Measurements from ENCODE around the gene CALB2.
"Not testable (repeated sequence)": the region's sequence is repeated elsewhere in the genome, so short reads cannot be mapped to it uniquely, and the experiment has no call there.

Gene CALB2

DNA sequence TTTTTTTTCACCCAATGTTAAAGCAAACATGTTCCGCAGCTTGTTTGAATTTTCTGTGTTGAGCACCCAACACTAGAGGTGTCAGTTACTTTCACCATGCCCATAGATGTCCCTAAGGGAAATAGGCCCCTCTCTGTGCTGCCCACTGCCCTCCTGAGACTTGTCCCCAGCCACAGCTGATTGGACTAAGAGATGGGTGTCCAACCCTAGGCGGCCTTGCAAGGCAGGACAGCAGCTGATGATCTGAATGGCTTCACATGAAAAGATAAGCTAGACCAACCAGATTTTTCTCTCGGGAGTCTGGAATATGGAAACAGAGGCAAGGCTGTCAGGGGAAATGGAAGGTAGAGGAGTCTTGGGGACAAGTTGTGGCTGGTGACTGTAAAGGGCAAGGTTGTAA lies 6.1 kb upstream of the CALB2 start:
- DNase-seq: no peak

DNA sequence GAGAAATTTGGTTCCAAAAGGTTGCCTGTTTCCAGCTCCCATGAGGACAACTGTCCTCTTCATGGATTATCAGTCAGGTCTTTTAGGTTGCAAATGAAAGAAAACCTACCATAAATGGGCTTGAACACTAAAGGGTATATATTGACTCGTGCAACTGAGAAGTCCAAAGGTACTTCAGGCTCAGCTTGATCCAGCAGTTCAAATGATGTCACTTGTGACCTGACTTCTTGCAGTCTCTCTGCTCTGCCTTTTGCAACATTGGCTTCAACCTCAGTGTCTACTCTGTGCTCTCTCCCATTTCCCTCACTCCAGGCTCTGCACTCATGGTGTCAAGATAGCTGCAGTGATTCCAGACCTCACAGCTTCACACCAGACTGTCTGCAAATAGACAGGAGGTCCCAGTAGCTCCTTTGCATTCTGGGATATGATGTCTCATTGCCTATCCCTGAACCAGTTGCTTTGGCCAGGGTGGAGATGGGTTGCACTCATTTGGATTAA lies 5.5 kb upstream of the CALB2 start:
- DNase-seq: no peak

DNA sequence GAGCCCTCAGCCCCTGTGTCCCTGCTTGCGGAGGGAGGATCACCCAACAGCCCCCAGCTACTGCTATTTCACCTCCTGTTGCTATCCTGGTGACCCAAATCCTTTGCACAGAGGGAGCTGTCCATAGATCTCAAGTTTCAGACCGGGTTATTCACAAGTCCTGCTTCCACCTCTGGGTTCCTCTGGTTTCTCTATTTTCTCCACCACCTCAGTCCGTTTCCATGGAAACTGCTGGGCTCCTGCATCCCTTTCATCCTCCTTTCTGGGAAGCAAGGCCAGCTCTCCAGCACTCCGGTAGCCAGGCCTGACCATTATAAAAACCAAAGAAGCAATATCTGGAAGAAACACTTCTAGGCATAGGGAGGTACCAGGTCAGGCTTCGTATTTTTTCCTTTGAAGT lies 4.8 kb upstream of the CALB2 start:
- DNase-seq: no peak

DNA sequence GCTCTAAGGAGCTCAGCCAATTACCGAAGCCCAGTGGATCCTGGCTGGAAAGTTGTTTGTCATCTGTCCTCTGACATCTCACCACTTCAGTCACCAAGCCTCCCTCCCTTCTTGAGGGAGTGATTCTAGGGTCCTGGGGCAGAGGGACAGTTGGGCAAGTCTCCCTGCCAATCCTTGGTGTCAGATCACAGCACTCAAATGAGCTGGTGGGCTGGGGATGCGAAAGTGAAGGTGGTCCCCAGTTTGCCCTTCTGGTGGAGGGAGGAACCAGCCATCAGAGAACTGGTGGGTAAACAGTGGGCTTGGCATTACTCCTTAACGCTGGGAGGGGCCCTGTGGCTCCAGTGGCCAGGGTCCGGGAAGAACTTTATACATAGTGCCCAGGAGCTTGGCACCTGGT lies 4.4 kb upstream of the CALB2 start:
- DNase-seq: no peak

DNA sequence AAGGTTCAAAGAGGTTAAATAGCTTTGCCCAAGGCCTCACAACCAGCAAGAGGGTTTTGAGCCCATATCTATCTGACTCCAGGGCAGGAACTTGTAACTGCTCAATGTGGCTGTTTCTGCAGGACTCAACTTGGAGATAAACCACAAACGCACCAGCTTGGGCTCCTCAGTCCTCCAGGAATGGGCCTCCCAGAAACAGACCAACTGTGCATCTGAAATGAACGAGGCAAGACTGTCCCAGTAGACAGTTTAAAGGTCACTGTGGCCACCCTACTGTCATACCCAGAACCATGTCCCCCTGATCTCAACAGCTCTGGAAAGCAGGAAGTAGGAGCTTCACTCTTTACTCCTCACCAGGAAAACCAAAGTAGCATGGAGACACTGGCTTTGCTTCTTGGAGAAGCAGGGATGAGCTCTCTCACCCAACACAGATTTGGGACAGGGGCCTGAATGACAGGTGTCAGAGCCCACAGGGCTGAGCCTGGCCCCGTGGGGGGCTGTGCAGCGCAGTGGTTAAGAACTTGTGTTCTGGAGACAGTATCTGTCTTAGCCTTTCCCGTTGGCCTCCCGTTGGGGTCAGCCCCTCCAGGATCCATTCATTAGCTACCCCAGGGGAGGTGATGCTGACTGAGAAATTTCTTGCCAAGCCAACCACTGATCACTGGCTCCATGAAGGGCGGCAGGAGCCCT lies 2.3 kb upstream of the CALB2 start:
- no peak for DNase-seq

DNA sequence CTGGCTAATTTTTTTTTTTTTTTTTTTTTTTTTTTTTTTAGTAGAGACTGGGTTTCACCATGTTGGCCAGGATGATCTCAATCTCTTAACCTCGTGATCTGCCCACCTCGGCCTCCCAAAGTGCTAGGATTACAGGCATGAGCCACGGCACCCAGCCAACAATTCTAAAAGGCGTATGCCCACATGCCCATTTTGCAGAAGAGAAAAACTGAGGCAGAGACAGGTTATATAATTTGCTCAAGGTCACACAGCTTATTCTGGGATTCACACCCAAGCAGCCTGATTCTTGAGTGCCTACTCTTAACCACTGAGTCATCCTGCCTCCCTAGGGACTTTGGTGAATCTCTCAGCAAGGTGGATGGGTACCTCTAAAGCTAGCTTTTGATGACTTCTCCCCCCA lies 1.6 kb upstream of the CALB2 start:
- not testable (repeated sequence) for DNase-seq

DNA sequence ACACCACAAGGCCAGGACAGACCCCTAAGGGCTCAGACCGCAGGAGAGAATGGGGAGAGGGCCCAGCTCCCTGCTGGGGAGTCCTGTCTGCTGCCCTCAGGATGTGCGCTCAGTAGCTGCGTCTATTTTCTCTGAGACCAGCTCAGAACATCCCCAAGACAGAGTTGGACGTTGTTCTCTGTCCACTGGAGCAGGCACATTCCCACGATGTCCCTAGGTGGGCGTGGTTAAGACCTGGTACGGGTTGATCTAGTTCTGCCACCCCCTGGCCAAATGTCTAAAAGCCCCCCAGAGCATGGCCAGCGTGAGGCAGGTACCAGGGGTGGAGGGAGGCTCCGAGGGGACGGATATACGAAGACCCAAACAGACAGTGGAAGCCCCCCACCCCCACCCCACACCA lies 842 bp upstream of the CALB2 start:
- DNase-seq: peak in 1 of 56 donors; percentile 3

DNA sequence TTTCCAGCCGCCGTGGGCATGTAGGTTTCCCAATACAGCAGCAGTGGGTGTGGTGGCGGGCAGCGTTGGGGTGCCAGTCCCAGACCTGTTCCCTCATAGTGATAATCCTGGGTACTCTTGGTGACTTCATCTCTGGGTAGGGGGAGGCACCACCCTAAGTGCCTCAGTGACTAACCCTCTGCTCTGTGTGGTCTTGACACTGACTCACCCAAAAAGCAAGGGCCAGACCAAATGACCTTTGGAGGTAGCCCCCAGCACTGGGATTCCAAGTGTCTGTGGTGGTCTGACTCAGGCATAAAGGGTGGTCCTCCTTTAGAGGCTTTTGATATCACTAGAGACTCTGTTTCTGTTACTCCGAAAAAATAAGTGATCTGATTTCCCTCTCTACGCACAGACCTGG lies 908 bp downstream of the CALB2 start:
- no peak for DNase-seq

DNA sequence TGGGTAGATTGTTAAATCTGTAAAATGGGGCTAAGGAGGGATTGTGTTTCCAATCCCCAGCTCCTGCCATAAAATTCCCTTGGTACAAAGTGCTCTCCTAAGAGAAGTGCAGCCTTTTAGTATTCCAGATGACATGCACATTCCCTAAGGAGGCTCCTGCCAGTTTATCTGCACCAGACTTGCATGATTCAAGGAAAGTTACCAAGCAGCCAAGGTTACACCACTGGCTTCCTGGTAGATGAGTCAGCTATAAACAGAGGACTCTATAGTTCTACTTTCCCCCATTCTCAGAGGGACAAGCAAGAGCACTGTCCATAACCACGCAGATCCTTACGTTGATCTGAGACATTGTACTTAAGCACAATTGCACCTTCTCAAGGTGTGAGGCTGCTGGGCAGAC lies 1.9 kb downstream of the CALB2 start:
- no peak for DNase-seq

DNA sequence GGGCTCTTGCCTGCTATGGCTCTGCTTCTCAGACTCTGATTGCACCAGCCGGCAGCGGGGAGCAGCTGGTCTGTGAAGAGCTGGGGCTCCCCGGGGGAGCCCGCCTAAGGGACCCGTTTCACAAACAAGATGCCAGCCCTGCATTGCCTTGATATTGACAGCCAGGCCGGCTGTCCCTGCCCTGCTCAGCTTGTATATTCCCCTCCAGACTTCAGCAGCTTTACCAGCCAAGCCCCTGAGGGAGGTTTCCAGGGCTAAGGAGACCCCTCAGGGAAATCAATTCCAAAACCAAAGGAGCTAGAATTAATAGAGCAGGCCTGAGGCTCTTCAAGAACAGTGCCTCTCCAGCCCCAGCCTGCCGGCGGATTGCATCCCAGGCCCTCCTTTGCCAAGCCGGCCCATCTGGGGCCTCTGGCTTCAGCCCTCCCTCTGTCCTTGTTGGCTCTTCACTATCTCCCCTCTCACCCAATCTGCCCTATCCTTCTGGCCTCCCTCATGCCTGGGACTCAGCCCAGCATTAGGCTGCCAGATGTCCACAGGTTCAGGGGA lies 5.7 kb downstream of the CALB2 start:
- DNase-seq: no peak

DNA sequence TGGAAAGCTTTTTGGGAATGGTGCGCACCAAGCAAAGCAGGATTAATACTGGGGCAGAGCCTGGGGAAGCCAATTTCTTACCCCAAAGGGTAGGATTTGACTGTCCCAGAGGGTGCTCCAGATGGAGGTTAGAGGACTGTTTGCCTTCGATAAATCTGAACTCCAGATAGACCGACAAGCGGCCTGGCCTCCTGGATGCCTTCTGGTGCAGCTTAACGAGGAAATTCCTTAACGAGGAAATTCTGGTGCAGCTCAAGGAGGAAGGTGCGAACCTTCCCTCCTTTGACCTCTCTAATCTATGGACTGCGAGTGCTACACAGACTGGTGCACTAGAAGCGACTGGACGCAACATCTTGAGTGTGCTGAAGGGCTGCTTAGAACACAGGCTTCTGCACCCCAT lies 6.5 kb downstream of the CALB2 start:
- no peak for DNase-seq

DNA sequence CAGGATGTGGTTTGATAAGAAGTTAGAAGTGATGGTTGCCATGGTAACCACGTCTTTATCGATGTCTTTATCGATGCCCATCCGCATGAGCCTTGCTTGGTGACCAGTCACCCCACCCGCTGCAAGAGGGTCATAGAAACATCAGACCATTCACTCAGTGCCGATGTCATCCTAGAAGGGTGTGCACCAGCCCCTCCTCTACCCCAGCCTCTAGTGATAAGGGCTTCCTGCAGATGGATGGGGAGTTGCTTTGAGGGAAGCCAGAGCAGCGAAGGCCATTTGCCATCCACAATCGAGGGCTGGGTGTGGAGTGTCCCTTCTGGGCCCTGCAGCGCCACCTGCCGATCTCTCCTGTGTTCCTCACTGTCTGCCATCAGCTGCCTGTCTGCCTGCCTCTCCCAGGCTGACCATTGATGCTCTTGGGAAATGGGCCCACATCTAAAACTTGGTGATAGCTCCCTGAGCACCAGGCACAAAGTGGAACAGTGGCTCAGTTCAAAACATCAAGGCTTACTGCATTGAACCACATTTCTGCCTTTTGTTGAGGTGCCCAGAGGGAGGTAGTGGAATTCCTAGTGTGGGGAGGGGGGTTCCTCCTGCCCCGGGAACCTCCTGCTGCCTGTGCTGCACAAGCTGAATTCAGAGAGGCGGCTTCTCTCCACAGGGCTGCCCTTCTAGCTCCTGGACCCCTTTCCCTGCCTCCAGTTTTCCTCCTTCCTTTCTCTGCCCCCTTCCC lies 8.9 kb downstream of the CALB2 start:
- peak in 8 of 56 donors; percentile 2 to 47 (median 12) for DNase-seq

DNA sequence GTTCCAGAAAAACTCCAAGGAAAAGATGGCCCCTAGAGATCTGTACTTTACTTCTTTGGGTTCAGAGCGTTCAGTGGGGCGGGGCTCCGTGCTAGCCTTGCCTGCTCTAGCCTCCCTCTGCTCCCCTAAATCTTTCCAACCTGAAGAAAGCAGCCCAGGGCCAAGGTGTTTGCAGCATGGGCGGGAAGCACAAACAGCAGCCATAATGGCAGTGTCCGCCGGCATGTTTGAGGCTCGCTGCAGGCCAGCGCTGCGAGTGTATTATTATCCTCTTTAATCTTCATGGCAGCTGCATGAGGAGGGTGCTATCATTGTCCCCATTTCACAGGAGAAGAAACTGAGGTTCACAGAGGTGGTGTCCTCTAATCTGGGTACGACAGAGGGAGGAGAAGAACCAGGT lies 10.4 kb downstream of the CALB2 start:
- no peak for DNase-seq

DNA sequence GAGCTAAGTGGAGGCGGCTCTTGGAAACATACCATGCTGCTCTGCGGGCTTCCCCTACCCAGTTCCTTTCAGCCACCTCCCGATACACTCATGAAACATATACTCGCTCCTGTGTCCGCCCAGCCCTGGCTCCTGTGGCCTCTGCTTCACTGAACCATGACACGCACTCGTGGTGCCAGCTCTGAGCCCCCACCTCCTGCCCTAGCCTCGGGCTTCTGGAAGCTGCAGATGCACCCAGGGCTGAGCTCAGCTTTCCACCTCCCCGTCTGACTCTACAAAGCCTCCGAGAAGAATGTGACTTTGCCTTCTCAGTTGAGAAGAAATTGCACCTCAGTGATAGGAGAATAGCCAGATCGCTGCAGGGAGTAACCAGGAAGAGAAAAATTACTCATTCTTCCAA lies 11.0 kb downstream of the CALB2 start:
- DNase-seq: no peak

DNA sequence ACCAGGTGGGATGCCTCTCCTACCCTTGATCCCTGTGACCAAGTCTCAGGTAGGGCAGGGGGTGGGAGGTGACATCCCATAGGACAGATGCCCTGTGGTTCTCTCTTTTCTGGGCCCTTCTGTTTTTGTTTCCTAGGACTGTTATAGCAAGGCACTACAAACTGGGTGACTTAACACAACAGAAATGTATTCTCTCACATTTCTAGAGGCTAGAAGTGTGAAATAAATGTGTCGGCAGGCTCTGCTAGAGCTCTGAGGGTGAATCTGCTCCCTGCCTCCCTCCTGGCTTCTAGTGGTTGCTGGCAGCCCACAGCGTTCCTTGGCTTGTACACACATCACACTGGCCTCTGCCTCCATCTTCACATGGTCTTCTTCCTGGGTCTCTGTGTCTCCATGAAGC lies 12.7 kb downstream of the CALB2 start:
- DNase-seq: no peak

DNA sequence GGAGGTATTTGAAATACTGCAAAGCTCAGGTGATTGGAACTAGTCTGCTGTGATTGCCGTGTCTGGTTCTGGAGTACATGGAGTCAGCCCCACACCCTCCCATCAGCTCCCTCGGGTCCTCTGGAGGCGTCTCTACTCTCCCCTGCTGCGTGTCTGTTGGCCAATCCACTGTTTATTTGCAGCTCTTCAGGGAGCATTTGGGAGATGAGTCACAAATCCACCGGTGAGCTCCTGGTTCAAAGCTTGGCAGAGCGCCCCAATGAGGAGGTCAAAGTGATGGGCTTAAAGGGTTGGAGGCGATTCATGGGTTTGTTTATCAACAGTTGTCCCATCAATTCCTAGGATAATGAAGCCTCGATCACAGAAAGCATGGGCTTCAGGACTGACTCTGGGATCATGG lies 14.6 kb downstream of the CALB2 start:
- no peak for DNase-seq

DNA sequence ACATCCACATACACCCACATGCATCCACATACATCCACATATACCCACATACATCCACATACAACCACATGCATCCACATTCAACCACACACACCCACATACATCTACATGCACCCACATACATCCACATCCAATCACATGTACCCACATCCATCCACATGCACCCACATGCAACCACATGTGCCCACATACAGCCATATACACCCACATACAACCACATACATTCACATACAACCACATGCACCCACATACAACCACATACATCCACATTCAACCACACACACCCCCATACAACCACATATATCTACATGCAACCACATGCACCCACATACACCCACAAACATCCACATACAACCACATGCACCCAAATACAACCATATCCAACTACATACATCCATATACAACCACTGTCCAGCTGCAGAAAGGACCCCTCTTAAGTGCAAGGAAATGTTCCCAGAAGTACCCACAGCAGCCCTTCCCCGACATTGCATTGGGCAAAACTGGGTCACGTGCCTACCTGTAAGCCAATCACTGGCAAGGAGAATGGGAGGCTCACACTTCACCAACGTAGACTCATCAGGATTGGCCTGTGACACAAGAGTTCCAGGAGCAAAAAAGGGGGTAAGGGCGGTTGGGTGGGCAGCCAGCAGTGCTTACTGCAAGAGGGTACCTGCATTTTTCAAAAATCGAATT lies 18.1 kb downstream of the CALB2 start:
- no peak for DNase-seq

DNA sequence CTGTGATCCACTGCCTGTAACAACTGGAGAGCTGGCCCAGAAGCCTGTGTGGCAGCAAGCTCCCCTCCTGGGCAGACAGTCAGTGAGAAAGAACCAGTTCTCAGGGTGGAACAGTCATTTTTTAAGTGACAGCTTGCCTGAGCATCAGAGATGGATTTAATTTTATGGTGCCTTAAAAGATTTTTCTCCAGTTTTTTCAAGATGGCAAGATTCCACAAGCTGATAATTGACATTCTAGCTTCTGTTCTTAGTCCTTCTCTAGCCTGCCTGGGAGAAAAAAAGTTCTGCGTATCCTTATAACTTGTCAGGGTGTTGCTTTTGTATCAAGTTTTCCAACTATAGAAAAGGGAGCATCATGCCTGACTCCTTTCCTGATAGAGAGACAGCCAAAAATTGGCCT lies 21.2 kb downstream of the CALB2 start:
- DNase-seq: no peak

DNA sequence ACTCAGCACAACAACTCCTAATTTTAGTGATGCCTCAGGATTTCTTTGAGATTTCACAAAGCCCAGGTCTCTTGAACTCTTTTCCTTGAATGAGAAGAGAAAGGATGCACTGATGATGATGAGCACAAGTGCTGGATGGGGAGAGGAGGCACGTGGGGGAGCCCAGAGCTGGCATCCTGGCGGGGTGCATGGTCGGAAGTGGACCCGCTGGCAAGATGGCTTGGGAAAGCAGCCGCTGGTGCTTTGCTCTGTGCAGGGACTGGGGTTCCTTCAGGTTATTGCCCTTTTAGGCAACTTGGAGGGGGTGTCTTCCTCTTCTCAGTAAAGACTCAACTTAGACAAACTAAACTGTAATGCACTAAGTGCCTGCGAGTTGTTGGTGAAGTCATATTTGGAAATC lies 22.3 kb downstream of the CALB2 start:
- DNase-seq: no peak

DNA sequence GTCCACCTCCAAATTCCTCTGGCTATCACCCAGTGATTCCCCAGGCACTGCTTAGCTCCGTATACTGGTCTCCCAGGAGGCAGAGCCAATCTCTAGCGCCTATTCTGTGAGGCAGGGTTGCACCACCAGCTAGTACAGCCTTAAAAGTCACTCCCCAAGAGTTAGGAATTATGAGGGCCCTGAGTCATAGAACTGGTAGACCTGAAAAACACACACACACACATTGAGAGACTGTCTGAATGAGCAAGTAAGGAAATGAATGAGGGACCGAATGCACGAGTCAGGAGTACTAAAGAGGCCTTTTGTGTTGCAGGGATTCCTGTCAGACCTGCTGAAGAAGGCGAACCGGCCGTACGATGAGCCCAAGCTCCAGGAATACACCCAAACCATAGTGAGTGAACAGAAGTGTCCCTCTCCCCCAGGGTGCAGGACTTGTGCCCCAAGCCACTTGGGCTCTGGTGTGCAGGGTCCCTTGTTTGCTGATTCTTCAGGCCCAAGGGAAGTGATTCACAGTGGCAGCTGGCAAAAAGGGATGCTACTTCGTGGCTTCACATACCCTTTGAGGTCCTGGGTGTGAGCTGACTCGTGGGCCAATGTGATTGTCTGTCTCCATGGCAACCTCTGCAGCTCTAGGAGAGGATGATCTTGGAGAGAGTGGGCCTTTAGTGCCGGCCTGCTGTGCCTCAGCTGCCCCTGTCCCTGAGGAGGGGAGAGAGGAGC lies 24.7 kb downstream of the CALB2 start:
- no peak for DNase-seq

DNA sequence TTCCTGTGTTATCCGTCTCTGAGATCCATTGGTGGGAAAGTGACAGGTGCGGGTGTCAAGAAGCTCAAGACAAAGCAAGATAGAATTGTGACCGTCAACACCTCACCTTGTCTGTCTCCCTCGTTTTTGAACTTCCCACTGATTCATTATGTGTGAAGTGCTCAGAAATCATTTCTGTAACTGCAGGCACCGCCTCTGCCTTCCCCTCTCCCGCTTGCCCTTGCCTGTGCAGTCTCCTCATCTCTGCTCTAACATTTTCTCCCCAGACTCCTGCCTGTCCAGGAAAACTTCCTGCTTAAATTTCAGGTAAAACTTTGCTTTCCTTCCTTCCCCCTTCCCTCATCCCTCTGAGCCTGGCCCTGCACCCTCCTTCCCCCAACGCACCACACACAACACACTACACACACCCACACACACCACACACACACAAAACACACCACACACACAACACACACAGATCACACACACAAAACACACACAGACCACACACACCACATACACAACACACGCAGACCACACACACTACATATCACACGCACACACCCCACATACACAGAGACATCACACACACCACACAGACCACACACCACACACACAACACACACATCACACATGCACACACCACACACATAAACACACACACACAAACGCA lies 25.7 kb downstream of the CALB2 start:
- no peak for DNase-seq
